Mucosa of descending colon (tissue), 3 donors: ENCODE measurements around the gene ANO3. TPM values are rescaled to one million over a fixed set of nuclear protein-coding genes. Genes with fewer than 3 reads are reported as not detected.
A peak's percentile ranks its signal among the peaks of the same experiment; 100 is the strongest.

Experiments
- ATAC-seq: fragments of 200-7000 bp; cut with Tn5 transposase; one replicate; pipeline ENCODE4 v1.9.1; 2020; ENCODE audit warnings: mild to moderate bottlenecking, moderate library complexity
- DNase-seq, 3 donors: peaks; one replicate each; pipeline ENCODE4 v3.0.0-alpha.2; 2020
- H3K36me3 ChIP-seq: fragments of 200-600 bp; one replicate; pipeline ENCODE4 v1.8.0; 2021; ENCODE audit warnings: low read depth, mild to moderate bottlenecking
- H3K4me1 ChIP-seq: fragments of 200-600 bp; one replicate; pipeline ENCODE4 v1.8.0; 2021; ENCODE audit warnings: low read depth, mild to moderate bottlenecking
- H3K4me3 ChIP-seq: fragments of 200-600 bp; one replicate; pipeline ENCODE4 v1.8.0; 2021; ENCODE audit warnings: mild to moderate bottlenecking
- H3K9me3 ChIP-seq: fragments of 200-600 bp; one replicate; pipeline ENCODE4 v1.8.0; 2021; ENCODE audit warnings: mild to moderate bottlenecking
- intact Hi-C, 2 donors: fragments of 100-400 bp; cut with DNase I in 1 of 2; cut with micrococcal nuclease in 1 of 2; formaldehyde crosslinking; loops; one replicate each; pipeline versions ENCODE4 v1.11.0 to v1.11.1; 2022; cut with DNase I, micrococcal nuclease
- total RNA-seq, 3 donors: library from RNA; stranded (reverse); fragmentation: NEBNext Ultra II Directional in 2 of 3; extraction: Animal tissue kit (Norgen Biotek cat#: 25700) in 2 of 3; gene quantifications; one replicate each; pipeline versions ENCODE4 v1.2.1 to v1.2.4, GENCODE V29; 2021 to 2023
- TF ChIP-seq, protein P1 (sequence below): fragments of 200-600 bp; IDR thresholded peaks from one replicate; pipeline ENCODE4 v1.8.0; 2022; ENCODE audit warnings: antibody characterized with exemption, mild to moderate bottlenecking
- donor health status: DM: no; HTN: no; CAD: no; lungs with moderate emphysema.
- donor health status: DM: no; HTN: no; CAD: no.
- donor health status: DM: no; HTN: yes; CAD: no.

Gene ANO3
- total RNA-seq, 3 donors from 2014 or later: 0.31 to 1.3 (median 0.35) TPM

DNA sequence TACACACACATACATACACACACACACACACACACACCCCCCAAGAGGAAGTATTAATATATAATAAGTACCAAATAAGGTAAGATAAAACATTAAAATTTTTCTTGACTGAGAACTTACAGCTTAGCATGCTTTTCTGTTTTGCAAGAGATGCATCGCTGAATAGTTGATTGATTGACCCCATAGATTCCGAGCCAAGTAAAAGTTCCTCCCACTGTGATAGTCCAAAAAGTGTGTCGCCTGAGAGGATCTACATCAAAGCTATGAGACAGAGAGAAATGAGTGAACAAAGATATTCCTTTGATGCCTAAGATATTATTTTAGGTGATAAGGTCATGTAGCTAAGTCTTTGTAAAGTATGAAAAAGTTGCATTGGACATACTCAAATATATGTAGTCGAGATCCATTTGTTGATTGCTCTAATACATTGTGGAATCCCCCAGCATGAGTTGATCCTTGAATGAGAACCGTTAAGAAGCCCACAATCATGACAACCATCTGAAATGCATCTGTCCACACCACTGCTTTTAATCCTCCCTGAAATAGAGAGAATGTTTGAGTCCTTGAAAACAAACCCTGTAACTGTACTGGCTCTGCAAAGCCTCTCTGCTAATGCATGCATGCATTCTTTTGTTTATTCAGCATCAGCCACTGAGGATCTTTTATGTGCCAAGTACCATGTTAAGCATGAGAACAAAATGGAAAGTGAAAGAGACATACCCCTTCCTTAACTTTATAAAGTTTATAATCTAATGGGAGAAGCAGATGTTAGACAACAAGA is 371.7 kb downstream of the ANO3 start:
- intact Hi-C loops: no loop called here
- H3K9me3 ChIP-seq: no peaks in the 10 kb centered on the region
- H3K4me3 ChIP-seq: no peak overlapping the region
- no peak for DNase-seq
- peaks cover 29% of the 10 kb centered on the region for H3K4me1 ChIP-seq
- TF ChIP-seq, protein P1, sequence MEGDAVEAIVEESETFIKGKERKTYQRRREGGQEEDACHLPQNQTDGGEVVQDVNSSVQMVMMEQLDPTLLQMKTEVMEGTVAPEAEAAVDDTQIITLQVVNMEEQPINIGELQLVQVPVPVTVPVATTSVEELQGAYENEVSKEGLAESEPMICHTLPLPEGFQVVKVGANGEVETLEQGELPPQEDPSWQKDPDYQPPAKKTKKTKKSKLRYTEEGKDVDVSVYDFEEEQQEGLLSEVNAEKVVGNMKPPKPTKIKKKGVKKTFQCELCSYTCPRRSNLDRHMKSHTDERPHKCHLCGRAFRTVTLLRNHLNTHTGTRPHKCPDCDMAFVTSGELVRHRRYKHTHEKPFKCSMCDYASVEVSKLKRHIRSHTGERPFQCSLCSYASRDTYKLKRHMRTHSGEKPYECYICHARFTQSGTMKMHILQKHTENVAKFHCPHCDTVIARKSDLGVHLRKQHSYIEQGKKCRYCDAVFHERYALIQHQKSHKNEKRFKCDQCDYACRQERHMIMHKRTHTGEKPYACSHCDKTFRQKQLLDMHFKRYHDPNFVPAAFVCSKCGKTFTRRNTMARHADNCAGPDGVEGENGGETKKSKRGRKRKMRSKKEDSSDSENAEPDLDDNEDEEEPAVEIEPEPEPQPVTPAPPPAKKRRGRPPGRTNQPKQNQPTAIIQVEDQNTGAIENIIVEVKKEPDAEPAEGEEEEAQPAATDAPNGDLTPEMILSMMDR: no peak
- ATAC-seq: peak; percentile 53
- no peaks in the 10 kb centered on the region for H3K36me3 ChIP-seq

DNA sequence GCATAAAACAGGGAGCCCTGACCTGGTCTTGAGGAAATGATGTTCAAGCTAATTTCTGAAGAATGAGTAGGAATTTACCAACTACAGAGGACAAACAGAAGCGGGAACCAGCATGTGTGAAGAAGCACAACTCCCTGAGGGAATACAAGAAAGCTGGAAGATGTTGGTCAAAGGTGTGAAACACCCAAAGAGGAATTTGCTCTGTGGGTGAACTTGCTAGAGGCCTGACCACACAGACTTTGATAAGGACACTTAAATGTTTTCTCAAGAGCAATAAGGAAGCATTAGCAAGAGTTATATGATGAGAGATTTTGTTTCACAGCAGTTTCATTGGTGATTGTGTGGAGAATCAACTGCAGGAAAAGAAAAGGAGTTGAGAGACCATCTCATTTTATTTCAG is 372.3 kb downstream of the ANO3 start:
- ATAC-seq: peak; percentile 98
- TF ChIP-seq, protein P1: no peak
- DNase-seq: peak in 1 of 3 donors; percentile 50

DNA sequence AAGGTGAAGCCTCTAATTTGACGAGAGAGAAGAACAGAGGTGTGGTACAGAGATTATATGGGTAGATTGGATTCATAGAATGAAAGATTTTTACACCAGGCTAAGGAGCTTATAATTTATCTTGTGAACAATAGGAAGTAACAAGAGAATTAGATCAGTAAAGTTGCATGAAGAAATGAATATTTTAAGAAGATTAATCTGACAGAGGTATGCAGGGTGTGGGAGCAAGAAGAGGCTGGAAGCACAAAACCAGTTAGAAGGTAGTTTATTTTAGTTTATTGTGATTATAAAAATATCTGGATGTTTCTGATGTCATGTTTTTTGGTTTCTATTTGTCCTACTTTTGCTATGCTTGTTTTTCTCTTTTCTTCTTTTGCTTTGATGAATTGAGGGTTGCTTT is 374.3 kb downstream of the ANO3 start:
- Histone ChIP-seq H3K4me1 (peaks cover 29% of the 10 kb centered on the region), H3K4me3 (no peak overlapping the region), H3K36me3 (no peaks in the 10 kb centered on the region), H3K9me3 (no peaks in the 10 kb centered on the region)
- ATAC-seq (no peak), DNase-seq (no peak)
- intact Hi-C loops: no loop called here
- TF ChIP-seq, protein P1: no peak

More for the DNA sequence above, 372.3 kb downstream of the ANO3 start:
- intact Hi-C loops: no loop called here
- Histone ChIP-seq H3K36me3 (no peaks in the 10 kb centered on the region), H3K4me3 (no peak overlapping the region), H3K9me3 (no peaks in the 10 kb centered on the region), H3K4me1 (peaks cover 29% of the 10 kb centered on the region)

DNA sequence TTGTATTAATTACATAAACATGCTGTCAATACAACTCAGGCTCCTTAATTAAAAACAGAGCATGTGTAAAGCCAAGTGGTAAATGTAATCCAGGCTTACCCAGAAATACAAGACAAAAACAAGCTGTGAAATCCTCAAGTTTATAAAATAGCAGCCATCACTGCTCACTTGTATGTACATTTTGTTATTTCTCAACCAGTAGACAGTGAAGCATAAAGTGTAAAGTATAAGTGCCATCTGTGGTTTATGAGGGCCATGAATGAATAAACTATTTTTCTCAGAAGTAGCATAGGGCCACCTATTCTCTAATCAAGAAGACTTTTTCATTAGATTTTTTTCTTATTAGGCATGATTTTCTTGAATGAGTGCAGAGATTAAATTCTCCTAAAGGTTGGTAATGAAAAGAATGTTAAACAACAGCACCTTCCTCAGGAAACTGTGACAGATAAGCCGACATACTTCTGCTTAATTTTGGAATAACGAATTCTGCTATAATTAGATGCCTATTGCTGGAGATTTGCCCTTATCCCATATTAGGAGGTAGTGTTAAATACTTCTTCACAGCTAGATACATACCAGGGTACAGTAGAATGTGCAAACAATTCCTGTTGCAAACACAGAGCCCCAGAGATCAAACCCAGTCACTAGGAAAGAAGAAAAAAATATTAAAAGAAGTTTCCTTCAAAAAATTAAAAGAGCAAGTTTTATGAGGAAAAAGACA is 377.0 kb downstream of the ANO3 start:
- peaks cover 12% of the 10 kb centered on the region for H3K4me1 ChIP-seq
- ATAC-seq: no peak
- DNase-seq: no peak
- H3K4me3 ChIP-seq: no peak overlapping the region
- H3K36me3 ChIP-seq: no peaks in the 10 kb centered on the region
- intact Hi-C loops: no loop called here
- TF ChIP-seq, protein P1: no peak
- no peaks in the 10 kb centered on the region for H3K9me3 ChIP-seq

DNA sequence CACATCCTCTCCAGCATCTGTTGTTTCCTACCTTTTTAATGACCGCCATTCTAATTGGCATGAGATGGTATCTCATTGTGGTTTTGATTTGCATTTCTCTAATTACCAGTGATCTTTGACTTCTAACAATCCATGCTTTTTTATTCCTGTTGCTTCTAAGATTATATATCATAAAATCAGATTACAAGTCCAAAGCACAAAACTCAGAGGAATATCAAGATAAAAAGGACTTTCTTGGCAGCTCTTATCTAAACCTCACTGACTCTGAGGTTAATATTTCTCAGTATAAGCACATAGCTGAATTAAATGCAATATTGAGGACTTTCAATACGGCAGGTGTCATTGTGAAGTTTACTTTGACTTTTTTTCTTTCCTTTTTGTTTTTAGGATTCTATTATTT is 378.6 kb downstream of the ANO3 start:
- ATAC-seq (peak; percentile 71), DNase-seq (no peak)
- intact Hi-C loops: no loop called here
- Histone ChIP-seq H3K4me3 (no peak overlapping the region), H3K36me3 (no peaks in the 10 kb centered on the region), H3K9me3 (no peaks in the 10 kb centered on the region), H3K4me1 (no peaks in the 10 kb centered on the region)
- TF ChIP-seq, protein P1: no peak
